Type B pancreatic cell (in vitro differentiated cells): ENCODE measurements around the gene DIAPH1. TPM values are rescaled to one million over a fixed set of nuclear protein-coding genes. Genes with fewer than 3 reads are reported as not detected.
A peak's percentile ranks its signal among the peaks of the same experiment; 100 is the strongest.

Experiments used
- DNase-seq: peaks from one replicate; pipeline ENCODE4 v3.0.0; 2021; ENCODE audit warnings: mixed read lengths; ENCODE audit not compliant: unreplicated experiment; ENCODE audit errors: extremely low spot score
- H3K27ac Mint-ChIP-seq: 2 replicates; pipeline ENCODE4 v1.8.0; 2021; ENCODE audit warnings: mild to moderate bottlenecking, mixed read lengths
- H3K27me3 Mint-ChIP-seq: 2 replicates; pipeline ENCODE4 v1.8.0; 2021; ENCODE audit warnings: mixed read lengths
- H3K36me3 Mint-ChIP-seq: 2 replicates; pipeline ENCODE4 v1.8.0; 2021; ENCODE audit warnings: mixed read lengths
- H3K4me1 Mint-ChIP-seq: one replicate; pipeline ENCODE4 v1.8.0; 2021; ENCODE audit warnings: mixed read lengths; ENCODE audit not compliant: unreplicated experiment
- H3K4me3 Mint-ChIP-seq: 2 replicates; pipeline ENCODE4 v1.8.0; 2021; ENCODE audit warnings: mild to moderate bottlenecking, mixed read lengths
- H3K9me3 Mint-ChIP-seq: 2 replicates; pipeline ENCODE4 v1.8.0; 2021; ENCODE audit warnings: mixed read lengths
- total RNA-seq: library from RNA; stranded (reverse); gene quantifications from 2 replicates; pipeline ENCODE4 v1.2.1, GENCODE V29; 2021; ENCODE audit warnings: low replicate concordance
- TF ChIP-seq, protein P1 (sequence below): fragments of 200-600 bp; sonication (generic); conservative IDR thresholded peaks from 2 replicates; pipeline ENCODE4 v1.5.0; 2021; ENCODE audit warnings: antibody characterized with exemption, mild to moderate bottlenecking

The DIAPH1 gene
- total RNA-seq, 1 donor from 2014 or later, result 79.6 TPM

DNA sequence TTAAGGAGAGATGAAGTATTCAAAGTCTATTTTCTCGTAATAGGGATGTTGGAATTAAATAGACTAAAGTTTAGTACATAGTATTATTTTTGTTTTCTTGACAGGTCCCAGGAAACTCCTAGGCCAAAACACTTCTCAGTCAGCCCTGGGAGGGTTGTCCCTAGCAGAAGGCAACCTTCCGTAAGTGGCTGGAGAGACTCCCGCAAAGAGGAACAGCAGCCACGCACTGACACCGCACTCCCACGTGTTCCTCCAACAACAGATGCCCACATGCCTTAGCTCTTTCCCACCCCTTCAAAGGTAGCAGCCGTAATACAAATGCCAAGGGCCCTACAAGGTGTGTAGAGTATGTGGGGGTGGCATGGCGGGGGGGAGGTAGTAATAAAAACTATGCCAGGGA, 101.5 kb downstream of the DIAPH1 start:
- no peaks in the 10 kb centered on the region for H3K9me3 Mint-ChIP-seq
- DNase-seq, result no peak
- no peak overlapping the region for H3K27ac Mint-ChIP-seq
- TF ChIP-seq, protein P1, sequence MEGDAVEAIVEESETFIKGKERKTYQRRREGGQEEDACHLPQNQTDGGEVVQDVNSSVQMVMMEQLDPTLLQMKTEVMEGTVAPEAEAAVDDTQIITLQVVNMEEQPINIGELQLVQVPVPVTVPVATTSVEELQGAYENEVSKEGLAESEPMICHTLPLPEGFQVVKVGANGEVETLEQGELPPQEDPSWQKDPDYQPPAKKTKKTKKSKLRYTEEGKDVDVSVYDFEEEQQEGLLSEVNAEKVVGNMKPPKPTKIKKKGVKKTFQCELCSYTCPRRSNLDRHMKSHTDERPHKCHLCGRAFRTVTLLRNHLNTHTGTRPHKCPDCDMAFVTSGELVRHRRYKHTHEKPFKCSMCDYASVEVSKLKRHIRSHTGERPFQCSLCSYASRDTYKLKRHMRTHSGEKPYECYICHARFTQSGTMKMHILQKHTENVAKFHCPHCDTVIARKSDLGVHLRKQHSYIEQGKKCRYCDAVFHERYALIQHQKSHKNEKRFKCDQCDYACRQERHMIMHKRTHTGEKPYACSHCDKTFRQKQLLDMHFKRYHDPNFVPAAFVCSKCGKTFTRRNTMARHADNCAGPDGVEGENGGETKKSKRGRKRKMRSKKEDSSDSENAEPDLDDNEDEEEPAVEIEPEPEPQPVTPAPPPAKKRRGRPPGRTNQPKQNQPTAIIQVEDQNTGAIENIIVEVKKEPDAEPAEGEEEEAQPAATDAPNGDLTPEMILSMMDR, result no peak
- H3K4me1 Mint-ChIP-seq, result peaks cover 50% of the 10 kb centered on the region
- H3K4me3 Mint-ChIP-seq, result no peak overlapping the region
- H3K36me3 Mint-ChIP-seq, result peaks cover 46% of the 10 kb centered on the region
- no peaks in the 10 kb centered on the region for H3K27me3 Mint-ChIP-seq

DNA sequence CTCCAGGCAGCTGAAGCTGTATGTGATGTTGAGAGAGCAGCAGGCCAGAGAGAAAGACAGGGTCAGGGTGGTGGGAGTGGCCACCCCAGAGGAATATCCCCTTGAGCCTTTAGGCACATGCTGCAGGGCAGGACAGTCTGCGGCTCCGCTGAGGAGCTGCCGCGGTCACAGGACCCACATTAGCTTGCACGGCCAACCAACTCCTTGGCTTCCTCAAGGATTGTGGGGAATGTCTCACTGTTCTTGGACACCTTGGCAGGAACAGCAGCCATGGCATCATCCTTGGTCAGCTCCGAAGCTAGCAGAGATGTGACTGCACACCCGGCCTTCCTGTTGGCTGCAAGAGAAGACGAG, 102.2 kb downstream of the DIAPH1 start:
- peaks cover 48% of the 10 kb centered on the region for H3K4me1 Mint-ChIP-seq
- TF ChIP-seq, protein P1, result no peak
- no peak overlapping the region for H3K4me3 Mint-ChIP-seq
- H3K27ac Mint-ChIP-seq, result no peak overlapping the region
- no peaks in the 10 kb centered on the region for H3K27me3 Mint-ChIP-seq
- peaks cover 46% of the 10 kb centered on the region for H3K36me3 Mint-ChIP-seq
- no peaks in the 10 kb centered on the region for H3K9me3 Mint-ChIP-seq
- DNase-seq, result no peak

DNA sequence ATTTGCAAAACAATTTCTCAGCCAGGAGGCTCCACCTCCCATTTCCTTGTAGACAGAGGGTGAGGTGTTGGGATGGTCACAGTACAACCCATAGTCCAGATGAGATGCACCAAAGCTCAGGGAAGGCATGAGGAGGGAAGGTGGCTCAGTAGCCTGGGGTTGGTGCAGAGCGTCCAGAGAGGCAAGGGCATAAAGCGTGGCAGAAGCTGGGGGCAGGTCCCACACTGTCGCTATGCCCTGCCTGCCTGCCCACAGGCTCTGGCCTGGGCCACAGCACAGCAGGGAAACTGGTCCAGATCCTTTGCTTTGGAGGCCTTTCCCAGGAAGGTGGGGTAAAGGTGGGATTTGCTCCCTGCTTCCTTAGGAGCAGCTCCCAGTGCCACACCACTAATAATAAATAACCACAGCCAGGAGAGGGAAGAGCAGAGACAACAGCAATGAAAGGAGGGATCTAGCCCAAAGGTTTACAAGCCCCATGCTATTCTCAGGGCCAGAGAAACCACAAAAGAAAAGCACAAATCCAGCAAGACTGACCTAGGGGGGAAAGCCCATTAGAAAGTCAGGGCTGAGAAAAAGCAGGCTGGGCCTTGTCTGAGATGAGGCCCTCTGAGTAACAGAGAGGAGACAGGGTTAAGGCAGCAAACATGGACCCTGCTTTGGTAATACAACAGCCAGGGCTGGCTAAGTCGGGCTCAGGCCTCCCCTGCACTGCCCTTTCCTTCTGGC, 102.7 kb downstream of the DIAPH1 start:
- Mint-ChIP-seq H3K27me3 (no peaks in the 10 kb centered on the region), H3K27ac (peak overlapping the region; percentile 89), H3K4me1 (peaks cover 47% of the 10 kb centered on the region), H3K36me3 (peaks cover 45% of the 10 kb centered on the region), H3K4me3 (no peak overlapping the region), H3K9me3 (no peaks in the 10 kb centered on the region)
- no peak for DNase-seq
- TF ChIP-seq, protein P1, result no peak

DNA sequence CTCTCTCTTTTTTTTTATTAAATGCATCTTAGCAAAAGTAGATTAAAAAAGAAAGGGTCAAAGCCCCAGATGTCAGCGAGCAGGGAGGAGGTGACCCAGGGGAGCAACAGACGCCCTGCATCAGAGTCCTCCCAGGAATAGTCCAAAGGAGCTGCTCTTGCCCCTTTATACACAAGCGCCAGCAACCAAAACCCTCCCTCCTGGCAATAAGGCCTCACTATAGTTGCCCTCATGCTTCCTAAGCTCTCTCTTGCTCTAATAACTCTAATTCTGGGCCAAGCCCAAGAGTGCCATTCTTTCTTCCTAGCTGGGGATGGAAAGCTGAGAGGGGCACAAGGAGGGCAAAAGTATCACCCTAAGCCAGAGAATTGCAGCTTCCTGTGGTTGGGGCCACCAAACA, 103.7 kb downstream of the DIAPH1 start:
- peaks cover 38% of the 10 kb centered on the region for H3K36me3 Mint-ChIP-seq
- no peaks in the 10 kb centered on the region for H3K9me3 Mint-ChIP-seq
- no peaks in the 10 kb centered on the region for H3K27me3 Mint-ChIP-seq
- H3K27ac Mint-ChIP-seq, result peak overlapping the region; percentile 89
- DNase-seq, result no peak
- peak overlapping the region; percentile 36 for H3K4me3 Mint-ChIP-seq
- TF ChIP-seq, protein P1, result no peak
- H3K4me1 Mint-ChIP-seq, result peaks cover 47% of the 10 kb centered on the region

DNA sequence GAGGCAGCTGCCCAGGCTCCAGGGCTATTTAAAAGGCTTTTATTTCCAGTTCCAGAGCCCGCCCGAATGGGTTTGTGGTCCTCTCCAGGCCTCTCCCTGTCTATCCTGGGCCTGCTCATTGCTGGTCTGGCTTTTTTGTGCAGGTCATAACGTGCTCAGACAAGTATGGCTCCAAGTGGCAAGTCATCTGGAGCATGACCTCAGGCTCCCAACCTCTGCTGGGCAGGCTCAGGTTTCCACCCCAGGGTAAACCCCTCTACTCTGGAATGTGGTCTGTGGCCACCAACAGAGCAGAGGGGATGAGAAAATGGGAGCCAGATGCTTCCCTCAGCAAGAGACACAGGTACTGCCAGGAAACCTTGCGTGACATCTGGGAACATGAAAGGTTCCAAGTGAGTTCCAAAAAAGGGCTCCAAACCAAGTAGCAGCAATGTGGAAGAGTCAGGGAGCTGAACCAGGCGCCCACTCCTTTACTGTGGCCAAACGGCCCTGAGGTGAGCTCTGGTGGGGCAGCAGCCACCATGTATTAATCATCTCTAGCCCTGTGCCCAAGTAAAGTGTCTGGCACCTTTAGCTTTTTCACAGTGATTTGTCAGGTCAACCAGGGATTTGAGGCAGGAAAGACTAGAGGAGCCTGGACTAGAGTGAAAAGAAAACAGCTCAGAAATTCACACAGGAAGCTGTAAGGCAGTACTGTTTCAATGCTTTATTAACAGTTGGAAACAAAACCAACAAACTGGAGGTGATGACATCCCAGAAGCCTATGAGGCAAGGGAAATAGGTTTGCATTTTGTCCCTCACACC, 104.3 kb downstream of the DIAPH1 start:
- no peaks in the 10 kb centered on the region for H3K9me3 Mint-ChIP-seq
- H3K4me1 Mint-ChIP-seq, result peaks cover 53% of the 10 kb centered on the region
- peak overlapping the region; percentile 97 for H3K4me3 Mint-ChIP-seq
- peaks cover 32% of the 10 kb centered on the region for H3K36me3 Mint-ChIP-seq
- TF ChIP-seq, protein P1, result no peak
- peak overlapping the region; percentile 89 for H3K27ac Mint-ChIP-seq
- DNase-seq, result no peak
- no peaks in the 10 kb centered on the region for H3K27me3 Mint-ChIP-seq
